NB4 (cell line): ENCODE measurements around the gene MMP24OS.
A peak's percentile ranks its signal among the peaks of the same experiment; 100 is the strongest.

Source experiments
- POLR2A ChIP-seq: IDR thresholded peaks from 2 replicates; pipeline ENCODE4 v1.6.1; 2011; ENCODE audit warnings: mild to moderate bottlenecking; ENCODE audit not compliant: insufficient read length; ENCODE audit errors: extremely low read depth
- TF ChIP-seq, protein P1 (sequence below): IDR thresholded peaks from one replicate; pipeline ENCODE4 v1.5.1; 2012; ENCODE audit warnings: low read depth, low read length
- TF ChIP-seq, protein P2 (sequence below): IDR thresholded peaks from 2 replicates; pipeline ENCODE4 v1.6.1; 2011; ENCODE audit warnings: low read depth, low read length

DNA sequence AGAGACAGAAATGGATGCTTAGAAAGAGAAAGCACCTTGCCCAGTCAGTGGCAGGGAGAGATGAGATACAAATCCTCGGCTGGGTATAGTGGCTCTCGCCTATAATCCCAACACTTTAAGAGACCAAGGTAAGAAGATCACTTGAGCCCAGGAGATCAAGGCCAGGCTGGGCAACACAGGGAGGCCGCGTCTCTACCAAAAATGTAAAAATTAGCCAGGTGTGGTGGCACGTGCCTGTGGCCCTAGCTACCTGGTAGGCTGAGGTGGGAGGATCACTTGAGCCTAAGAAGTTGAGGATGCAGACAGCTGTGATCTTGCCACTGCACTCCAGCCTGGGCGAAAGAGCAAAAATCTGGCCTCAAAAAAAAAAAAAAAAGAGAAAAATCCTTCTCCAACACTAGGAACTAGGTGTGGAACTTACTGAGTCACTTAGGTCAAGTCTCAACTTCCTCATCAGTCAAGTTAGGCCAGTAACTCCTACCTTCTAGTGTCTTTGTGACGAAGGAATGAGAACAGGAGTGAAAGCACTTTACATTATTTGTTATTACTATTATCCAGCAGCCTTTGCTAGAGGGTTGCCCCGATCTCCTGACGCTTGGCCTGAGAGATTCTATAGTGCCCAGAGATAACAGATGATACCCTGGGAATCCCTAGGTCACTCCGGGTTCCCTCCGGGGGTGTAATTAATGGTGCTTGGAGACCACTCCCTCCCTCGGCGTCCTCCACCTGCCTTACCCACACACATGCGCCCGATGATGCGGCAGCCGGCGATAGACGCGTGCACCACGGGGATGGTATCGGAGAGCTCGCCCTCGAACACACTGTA lies 5.7 kb upstream of the MMP24OS start:
- TF ChIP-seq POLR2A: no peak
- TF ChIP-seq, protein P1, sequence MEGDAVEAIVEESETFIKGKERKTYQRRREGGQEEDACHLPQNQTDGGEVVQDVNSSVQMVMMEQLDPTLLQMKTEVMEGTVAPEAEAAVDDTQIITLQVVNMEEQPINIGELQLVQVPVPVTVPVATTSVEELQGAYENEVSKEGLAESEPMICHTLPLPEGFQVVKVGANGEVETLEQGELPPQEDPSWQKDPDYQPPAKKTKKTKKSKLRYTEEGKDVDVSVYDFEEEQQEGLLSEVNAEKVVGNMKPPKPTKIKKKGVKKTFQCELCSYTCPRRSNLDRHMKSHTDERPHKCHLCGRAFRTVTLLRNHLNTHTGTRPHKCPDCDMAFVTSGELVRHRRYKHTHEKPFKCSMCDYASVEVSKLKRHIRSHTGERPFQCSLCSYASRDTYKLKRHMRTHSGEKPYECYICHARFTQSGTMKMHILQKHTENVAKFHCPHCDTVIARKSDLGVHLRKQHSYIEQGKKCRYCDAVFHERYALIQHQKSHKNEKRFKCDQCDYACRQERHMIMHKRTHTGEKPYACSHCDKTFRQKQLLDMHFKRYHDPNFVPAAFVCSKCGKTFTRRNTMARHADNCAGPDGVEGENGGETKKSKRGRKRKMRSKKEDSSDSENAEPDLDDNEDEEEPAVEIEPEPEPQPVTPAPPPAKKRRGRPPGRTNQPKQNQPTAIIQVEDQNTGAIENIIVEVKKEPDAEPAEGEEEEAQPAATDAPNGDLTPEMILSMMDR: no peak
- TF ChIP-seq, protein P2, sequence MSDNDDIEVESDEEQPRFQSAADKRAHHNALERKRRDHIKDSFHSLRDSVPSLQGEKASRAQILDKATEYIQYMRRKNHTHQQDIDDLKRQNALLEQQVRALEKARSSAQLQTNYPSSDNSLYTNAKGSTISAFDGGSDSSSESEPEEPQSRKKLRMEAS: peak; percentile 39; the same call in 1 of the 2 replicates
